ENCODE measurements around the gene ATP13A5. TPM values are rescaled to one million over a fixed set of nuclear protein-coding genes. Genes with fewer than 3 reads are reported as not detected.
A peak's percentile ranks its signal among the peaks of the same experiment; 100 is the strongest.

The ATP13A5 gene
- total and polyA plus RNA-seq, 8 donors = 0.08 to 0.38 (median 0.14) TPM

DNA sequence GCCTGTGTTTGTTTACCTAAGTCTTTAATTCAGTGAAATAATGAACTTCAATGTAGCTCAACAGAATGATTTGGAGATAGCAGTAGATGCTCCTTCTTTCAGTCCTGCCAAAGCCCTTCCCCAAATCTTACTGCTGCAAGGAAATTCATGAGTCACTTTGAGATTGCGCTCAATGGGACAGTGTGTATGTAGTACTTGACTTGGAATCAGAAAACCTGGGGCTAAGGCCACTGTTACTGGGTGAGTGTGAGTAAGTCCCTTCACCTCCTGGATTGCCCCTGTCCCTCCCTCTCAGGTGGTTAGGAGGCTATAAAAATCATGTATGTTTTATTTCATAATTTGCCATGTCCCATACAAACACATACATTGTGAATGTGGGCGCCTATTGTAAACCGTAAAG lies 29.9 kb downstream of the ATP13A5 start:
- DNase-seq (no peak), FAIRE-seq (no peak), ATAC-seq (no peak)
- Histone ChIP-seq H3K36me3 (no peaks in the 10 kb centered on the region), H3K4me1 (no peaks in the 10 kb centered on the region), H3K4me3 (no peak overlapping the region), H3K27me3 (peaks cover 0 to 9% (median 0%) of the 10 kb centered on the region in 4 donors), H3K9me3 (no peaks in the 10 kb centered on the region), H3K27ac (no peak overlapping the region)
- 77 to 96% methylated on average over 3 of the region's 3 CpGs for WGBS, 2 donors
- no peak for TF ChIP-seq CTCF (IDR thresholded peaks at IDR 0.05)
- intact Hi-C loops (cut with DNase I) = no loop called here

GRCh38 chr3:193347521-193348501 lies 30.7 kb downstream of the ATP13A5 start:
- TF ChIP-seq CTCF (IDR thresholded peaks at IDR 0.05) = no peak
- Histone ChIP-seq H3K36me3 (no peaks in the 10 kb centered on the region), H3K4me3 (no peak overlapping the region), H3K4me1 (no peaks in the 10 kb centered on the region), H3K9me3 (no peaks in the 10 kb centered on the region), H3K27ac (no peak overlapping the region), H3K27me3 (peaks cover 0 to 9% (median 0%) of the 10 kb centered on the region in 4 donors)
- ATAC-seq = peak in 1 of 4 donors; percentile 58
- intact Hi-C loops (cut with DNase I) = no loop called here
- no peak for DNase-seq
- no peak for FAIRE-seq
- WGBS, 2 donors = 31 to 36% methylated on average over 11 of the region's 11 CpGs

GRCh38 chr3:193346259-193346658 lies 32.3 kb downstream of the ATP13A5 start:
- WGBS, 2 donors = 71 to 80% methylated on average over 4 of the region's 4 CpGs
- intact Hi-C loops (cut with DNase I) = no loop called here
- DNase-seq (no peak), FAIRE-seq (no peak), ATAC-seq (no peak)
- peaks cover 0 to 9% (median 0%) of the 10 kb centered on the region in 4 donors for H3K27me3 ChIP-seq
- no peak overlapping the region for H3K4me3 ChIP-seq
- no peak for TF ChIP-seq CTCF (IDR thresholded peaks at IDR 0.05)
- no peak overlapping the region for H3K27ac ChIP-seq
- no peaks in the 10 kb centered on the region for H3K36me3 ChIP-seq
- H3K4me1 ChIP-seq = no peaks in the 10 kb centered on the region
- H3K9me3 ChIP-seq = no peaks in the 10 kb centered on the region

- no peaks in the 10 kb centered on the region for H3K36me3 ChIP-seq
- intact Hi-C loops (cut with DNase I) = no loop called here
- H3K27me3 ChIP-seq = peaks cover 0 to 9% (median 0%) of the 10 kb centered on the region in 4 donors
- 68% methylated on average over 3 of the region's 3 CpGs for WGBS, 2 donors
- no peak overlapping the region for H3K4me3 ChIP-seq
- no peak overlapping the region for H3K27ac ChIP-seq
- ATAC-seq (no peak), DNase-seq (no peak), FAIRE-seq (no peak)
- H3K9me3 ChIP-seq = no peaks in the 10 kb centered on the region
- TF ChIP-seq CTCF (IDR thresholded peaks at IDR 0.05) = no peak
- H3K4me1 ChIP-seq = no peaks in the 10 kb centered on the region
Observed at GRCh38 chr3:193345431-193345830, 33.1 kb downstream of the ATP13A5 start.

- H3K4me1 ChIP-seq = no peaks in the 10 kb centered on the region
- WGBS, 2 donors = 47 to 51% methylated on average over 3 of the region's 3 CpGs
- FAIRE-seq = no peak
- no peak overlapping the region for H3K27ac ChIP-seq
- H3K36me3 ChIP-seq = no peaks in the 10 kb centered on the region
- peaks cover 0 to under 1% (median 0%) of the 10 kb centered on the region in 4 donors for H3K27me3 ChIP-seq
- no peak for DNase-seq
- H3K9me3 ChIP-seq = no peaks in the 10 kb centered on the region
- ATAC-seq = no peak
- TF ChIP-seq CTCF (IDR thresholded peaks at IDR 0.05) = no peak
- intact Hi-C loops (cut with DNase I) = no loop called here
- H3K4me3 ChIP-seq = no peak overlapping the region
Observed at GRCh38 chr3:193344486-193344885, 34.1 kb downstream of the ATP13A5 start.
